Activated CD8-positive, alpha-beta T cell treated with anti-CD3 and anti-CD28 coated beads, Interleukin-2, amount 10 ng/mL, durations not matched to agents 7 days and 5 days (primary cell): Measurements from ENCODE around the gene GGT1. TPM values are rescaled to one million over a fixed set of nuclear protein-coding genes. Genes with fewer than 3 reads are reported as not detected.
"Not testable (repeated sequence)": the region's sequence is repeated elsewhere in the genome, so short reads cannot be mapped to it uniquely, and the experiment has no call there.

Experiments used
- ATAC-seq: fragments of 150-1000 bp; cut with Tn5 transposase; one replicate; pipeline ENCODE4 v1.10.0; 2021; ENCODE audit warnings: moderate library complexity
- CTCF ChIA-PET: fragments of 350-600 bp; sonication (Branson Sonifier 250); formaldehyde crosslinking; loops from one replicate; lab custom pipeline; 2021; ENCODE audit warnings: antibody characterized with exemption; lab: Charles Lee
- POLR2A ChIA-PET: fragments of 350-600 bp; sonication (Branson Sonifier 250); formaldehyde crosslinking; loops from one replicate; lab custom pipeline; 2021; ENCODE audit warnings: antibody characterized with exemption; lab: Charles Lee
- DNase-seq: peaks from one replicate; pipeline ENCODE4 v3.0.0-alpha.2; 2020
- H3K27ac Mint-ChIP-seq: one replicate; pipeline ENCODE4 v1.8.0; 2021; ENCODE audit warnings: mild to moderate bottlenecking, mixed read lengths
- H3K27me3 Mint-ChIP-seq: one replicate; pipeline ENCODE4 v1.8.0; 2021; ENCODE audit warnings: low read depth, mixed read lengths
- H3K36me3 Mint-ChIP-seq: one replicate; pipeline ENCODE4 v1.8.0; 2021; ENCODE audit warnings: low read depth, mixed read lengths
- H3K4me1 Mint-ChIP-seq: one replicate; pipeline ENCODE4 v1.8.0; 2021; ENCODE audit warnings: low read depth, mixed read lengths
- H3K4me3 Mint-ChIP-seq: one replicate; pipeline ENCODE4 v1.8.0; 2021; ENCODE audit warnings: mild to moderate bottlenecking, mixed read lengths
- H3K9me3 Mint-ChIP-seq: one replicate; pipeline ENCODE4 v1.8.0; 2022; ENCODE audit warnings: mixed read lengths; ENCODE audit not compliant: insufficient read depth
- total RNA-seq, 2 experiments: library from RNA; stranded (reverse); gene quantifications; one replicate each; pipeline ENCODE4 v1.2.3, GENCODE V29; 2021

The GGT1 gene
- total RNA-seq, 2 experiments from 2014 or later = 20.0 to 23.6 TPM

- ATAC-seq, POLR2A ChIA-PET, CTCF ChIA-PET: not testable (repeated sequence)
These were observed 3.3 kb downstream of the GGT1 start for GRCh38 chr22:24606340-24606739.

GRCh38 chr22:24607429-24607983 is 4.5 kb downstream of the GGT1 start:
- peak overlapping the region; percentile 89 for H3K4me3 Mint-ChIP-seq
- H3K27me3 Mint-ChIP-seq, CTCF ChIA-PET, H3K36me3 Mint-ChIP-seq, H3K9me3 Mint-ChIP-seq: not testable (repeated sequence)
- DNase-seq (peak; percentile 66), ATAC-seq (peak; percentile 61)
- peaks cover 44% of the 10 kb centered on the region for H3K4me1 Mint-ChIP-seq
- peak overlapping the region; percentile 95 for H3K27ac Mint-ChIP-seq
- POLR2A ChIA-PET = interaction anchor here (0.9 kb wide), 1 partner anchor 13 kb away, joined by 3 read pairs; no protein-coding TSS in a partner anchor

More at GRCh38 chr22:24606340-24606739, 3.3 kb downstream of the GGT1 start:
- not testable (repeated sequence) for H3K27me3 Mint-ChIP-seq, H3K36me3 Mint-ChIP-seq, H3K9me3 Mint-ChIP-seq, H3K4me3 Mint-ChIP-seq, DNase-seq
- Mint-ChIP-seq H3K27ac (peak overlapping the region; percentile 52), H3K4me1 (peaks cover 56% of the 10 kb centered on the region)

GRCh38 chr22:24608327-24608726 is 5.3 kb downstream of the GGT1 start:
- POLR2A ChIA-PET, ATAC-seq, CTCF ChIA-PET, H3K27me3 Mint-ChIP-seq, H3K9me3 Mint-ChIP-seq, DNase-seq, H3K36me3 Mint-ChIP-seq: not testable (repeated sequence)
- H3K4me1 Mint-ChIP-seq = peaks cover 37% of the 10 kb centered on the region
- H3K4me3 Mint-ChIP-seq = peak overlapping the region; percentile 89
- H3K27ac Mint-ChIP-seq = peak overlapping the region; percentile 95

DNA sequence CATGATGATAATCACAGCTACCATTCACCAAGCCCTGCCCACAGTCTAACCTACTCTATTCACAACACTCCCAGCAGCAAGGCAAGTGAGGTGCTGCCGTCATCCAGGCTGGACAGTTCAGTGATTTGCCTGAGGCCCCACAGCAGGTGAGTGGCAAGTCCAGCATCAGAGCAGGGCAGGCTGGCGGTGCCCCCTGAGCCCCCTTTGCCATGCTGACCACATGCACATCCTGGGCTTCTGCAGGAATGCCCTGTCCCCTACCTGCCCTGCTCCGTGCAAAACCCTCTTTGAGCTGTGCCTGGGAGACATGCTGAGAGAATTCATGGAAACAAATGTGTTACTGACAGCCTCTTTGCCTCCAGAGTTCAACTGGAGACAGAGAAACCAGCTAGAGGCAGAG is 6.9 kb downstream of the GGT1 start:
- H3K27ac Mint-ChIP-seq, H3K36me3 Mint-ChIP-seq, CTCF ChIA-PET, H3K4me3 Mint-ChIP-seq, POLR2A ChIA-PET, DNase-seq, ATAC-seq, H3K27me3 Mint-ChIP-seq, H3K9me3 Mint-ChIP-seq: not testable (repeated sequence)
- H3K4me1 Mint-ChIP-seq = peaks cover 23% of the 10 kb centered on the region

DNA sequence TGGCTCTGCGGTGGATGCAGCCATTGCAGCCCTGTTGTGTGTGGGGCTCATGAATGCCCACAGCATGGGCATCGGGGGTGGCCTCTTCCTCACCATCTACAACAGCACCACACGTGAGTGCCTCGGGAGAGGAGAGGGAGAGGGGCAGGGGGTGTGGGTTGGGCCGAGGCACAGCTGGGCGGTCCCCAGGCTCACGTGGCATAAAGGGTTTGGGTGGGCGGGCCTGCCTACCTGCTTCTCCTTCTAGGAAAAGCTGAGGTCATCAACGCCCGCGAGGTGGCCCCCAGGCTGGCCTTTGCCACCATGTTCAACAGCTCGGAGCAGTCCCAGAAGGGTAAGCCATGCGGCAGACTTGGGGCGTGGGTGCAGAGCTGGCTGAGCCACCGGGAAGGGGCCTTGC is 11.8 kb downstream of the GGT1 start:
- POLR2A ChIA-PET, ATAC-seq, H3K4me3 Mint-ChIP-seq: not testable (repeated sequence)

GRCh38 chr22:24621244-24621643 is 18.3 kb downstream of the GGT1 start:
- H3K36me3 Mint-ChIP-seq, H3K27me3 Mint-ChIP-seq, H3K9me3 Mint-ChIP-seq, POLR2A ChIA-PET, DNase-seq, CTCF ChIA-PET, ATAC-seq, H3K27ac Mint-ChIP-seq, H3K4me3 Mint-ChIP-seq: not testable (repeated sequence)
- peaks cover 16% of the 10 kb centered on the region for H3K4me1 Mint-ChIP-seq

More for the DNA sequence above, 11.8 kb downstream of the GGT1 start:
- DNase-seq, CTCF ChIA-PET, H3K4me1 Mint-ChIP-seq, H3K27ac Mint-ChIP-seq, H3K27me3 Mint-ChIP-seq, H3K36me3 Mint-ChIP-seq, H3K9me3 Mint-ChIP-seq: not testable (repeated sequence)

GRCh38 chr22:24622596-24622995 is 19.6 kb downstream of the GGT1 start:
- Mint-ChIP-seq H3K27ac (peak overlapping the region; percentile 57), H3K4me1 (peaks cover 16% of the 10 kb centered on the region)
- H3K4me3 Mint-ChIP-seq, H3K36me3 Mint-ChIP-seq, POLR2A ChIA-PET, H3K27me3 Mint-ChIP-seq, H3K9me3 Mint-ChIP-seq, CTCF ChIA-PET: not testable (repeated sequence)
- ATAC-seq (peak; percentile 49), DNase-seq (peak; percentile 60)

DNA sequence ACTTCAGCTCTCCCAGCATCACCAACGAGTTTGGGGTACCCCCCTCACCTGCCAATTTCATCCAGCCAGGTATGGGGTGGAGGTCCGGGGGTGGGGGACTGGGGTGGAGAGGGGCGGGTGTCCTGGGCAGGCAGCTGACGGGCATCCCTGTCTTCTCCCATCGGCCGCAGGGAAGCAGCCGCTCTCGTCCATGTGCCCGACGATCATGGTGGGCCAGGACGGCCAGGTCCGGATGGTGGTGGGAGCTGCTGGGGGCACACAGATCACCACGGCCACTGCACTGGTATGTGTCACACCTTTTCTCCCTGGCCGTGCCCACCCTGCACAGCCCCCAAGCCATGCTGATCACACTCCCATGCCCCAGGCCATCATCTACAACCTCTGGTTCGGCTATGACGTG is 24.9 kb downstream of the GGT1 start:
- DNase-seq, H3K36me3 Mint-ChIP-seq, H3K27ac Mint-ChIP-seq, H3K4me3 Mint-ChIP-seq, H3K27me3 Mint-ChIP-seq, H3K9me3 Mint-ChIP-seq, POLR2A ChIA-PET, H3K4me1 Mint-ChIP-seq, CTCF ChIA-PET, ATAC-seq: not testable (repeated sequence)

- H3K4me1 Mint-ChIP-seq, ATAC-seq, H3K4me3 Mint-ChIP-seq, H3K27me3 Mint-ChIP-seq, CTCF ChIA-PET, POLR2A ChIA-PET, H3K9me3 Mint-ChIP-seq, H3K27ac Mint-ChIP-seq, H3K36me3 Mint-ChIP-seq: not testable (repeated sequence)
- DNase-seq = peak; percentile 30
These were observed 26.1 kb downstream of the GGT1 start for GRCh38 chr22:24629069-24629468.

DNA sequence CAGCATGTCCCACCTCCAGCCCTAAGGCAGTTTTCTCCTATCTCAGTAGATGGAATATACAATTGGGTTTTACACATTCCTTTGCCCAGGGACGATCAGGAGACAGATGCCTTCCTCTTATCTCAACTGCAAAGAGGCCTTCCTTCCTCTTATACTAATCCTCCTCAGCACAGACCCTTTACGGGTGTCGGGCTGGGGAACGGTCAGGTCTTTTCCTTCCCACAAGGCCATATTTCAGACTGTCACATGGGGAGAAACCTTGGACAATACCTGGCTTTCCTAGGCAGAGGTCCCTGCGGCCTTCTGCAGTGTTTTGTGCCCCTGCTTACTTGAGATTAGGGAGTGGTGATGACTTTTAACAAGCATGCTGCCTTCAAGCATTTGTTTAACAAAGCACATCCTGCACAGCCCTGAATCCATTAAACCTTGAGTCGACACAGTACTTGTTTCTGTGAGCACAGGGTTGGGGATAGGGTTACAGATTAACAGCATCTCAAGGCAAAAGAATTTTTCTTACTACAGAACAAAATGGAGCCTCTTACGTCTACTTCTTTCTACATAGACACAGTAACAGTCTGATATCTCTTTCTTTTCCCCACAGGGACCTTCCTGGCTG is 27.9 kb downstream of the GGT1 start:
- peaks cover 21% of the 10 kb centered on the region for H3K4me1 Mint-ChIP-seq
- POLR2A ChIA-PET, H3K27ac Mint-ChIP-seq, H3K36me3 Mint-ChIP-seq, DNase-seq, CTCF ChIA-PET, H3K27me3 Mint-ChIP-seq, H3K4me3 Mint-ChIP-seq, ATAC-seq, H3K9me3 Mint-ChIP-seq: not testable (repeated sequence)

DNA sequence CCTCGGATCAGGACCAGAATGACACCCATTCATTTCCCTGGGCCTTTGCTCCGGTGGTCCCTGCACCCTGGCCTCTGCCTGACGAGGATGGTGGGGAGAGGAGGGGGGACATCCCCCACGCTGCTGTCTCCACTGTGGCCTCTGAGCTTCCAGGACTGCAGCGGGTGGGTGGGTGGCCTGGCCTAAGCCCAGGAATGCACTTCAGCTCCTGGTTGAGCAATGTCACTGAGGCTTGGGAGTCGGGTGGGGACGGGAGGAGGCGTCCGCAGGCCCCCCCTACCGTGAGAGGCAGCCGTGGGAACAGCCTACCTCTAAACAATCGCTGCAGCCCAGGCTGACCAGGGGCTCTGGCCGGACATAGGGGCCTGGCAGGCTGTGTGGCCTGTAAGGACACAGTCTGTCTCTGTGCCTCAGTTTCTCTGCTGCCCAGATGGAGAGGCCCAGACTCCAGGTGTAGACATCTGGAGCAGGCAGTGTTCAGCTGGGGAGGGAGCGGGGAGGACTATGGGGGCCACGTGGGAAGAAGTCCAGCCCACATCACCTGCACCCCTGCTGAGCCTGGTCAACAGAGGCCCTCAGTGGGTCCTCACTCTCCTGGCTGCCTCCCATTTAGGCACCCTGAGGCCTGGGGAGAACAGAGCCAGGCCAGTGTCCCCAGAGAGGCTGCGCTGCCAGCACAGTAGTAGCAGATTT is 28.6 kb downstream of the GGT1 start:
- peaks cover 24% of the 10 kb centered on the region for H3K4me1 Mint-ChIP-seq
- CTCF ChIA-PET, ATAC-seq, POLR2A ChIA-PET, H3K27me3 Mint-ChIP-seq, DNase-seq, H3K9me3 Mint-ChIP-seq, H3K4me3 Mint-ChIP-seq, H3K27ac Mint-ChIP-seq, H3K36me3 Mint-ChIP-seq: not testable (repeated sequence)

DNA sequence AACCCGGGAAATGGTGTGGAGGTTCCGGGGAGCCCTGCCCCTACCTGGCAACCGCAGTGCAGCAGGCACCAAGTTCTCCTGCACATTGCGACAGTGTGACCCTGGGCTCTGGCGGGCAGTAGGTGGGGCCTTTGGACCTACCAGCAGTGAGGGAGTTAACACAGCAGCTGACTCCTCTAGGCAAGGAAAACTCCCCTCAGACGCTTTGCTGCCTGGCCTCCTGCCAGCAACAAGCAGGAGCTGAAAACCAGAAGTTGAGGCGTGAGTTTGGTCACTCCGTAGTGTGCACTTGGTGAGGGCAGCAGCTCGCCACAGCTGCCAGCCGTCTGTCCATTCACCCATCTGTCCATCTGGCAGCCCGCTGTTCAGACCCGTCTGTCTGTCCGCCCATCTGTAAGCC is 29.6 kb downstream of the GGT1 start:
- H3K4me1 Mint-ChIP-seq = peaks cover 26% of the 10 kb centered on the region
- H3K9me3 Mint-ChIP-seq, H3K27ac Mint-ChIP-seq, DNase-seq, CTCF ChIA-PET, H3K36me3 Mint-ChIP-seq, POLR2A ChIA-PET, ATAC-seq, H3K27me3 Mint-ChIP-seq, H3K4me3 Mint-ChIP-seq: not testable (repeated sequence)
